Mammary epithelial cell (primary cell): ENCODE data around the gene TRMT6.

ENCODE experiments used
- CTCF ChIP-seq, 2 donors: IDR thresholded peaks in 1 of 2; conservative IDR thresholded peaks in 1 of 2; 2 replicates each; pipeline ENCODE4 v1.5.1; 2011 to 2012; ENCODE audit warnings: inconsistent platforms in 2 of 2, low read length in 2 of 2, mild to moderate bottlenecking in 2 of 2, control low read depth in 1 of 2, low read depth in 1 of 2; ENCODE audit not compliant: insufficient read depth in 1 of 2; ENCODE audit errors: extremely low read depth in 1 of 2
- EZH2 ChIP-seq: IDR thresholded peaks from 2 replicates; pipeline ENCODE4 v1.6.1; 2012; ENCODE audit warnings: low read length, inconsistent platforms, borderline replicate concordance

DNA sequence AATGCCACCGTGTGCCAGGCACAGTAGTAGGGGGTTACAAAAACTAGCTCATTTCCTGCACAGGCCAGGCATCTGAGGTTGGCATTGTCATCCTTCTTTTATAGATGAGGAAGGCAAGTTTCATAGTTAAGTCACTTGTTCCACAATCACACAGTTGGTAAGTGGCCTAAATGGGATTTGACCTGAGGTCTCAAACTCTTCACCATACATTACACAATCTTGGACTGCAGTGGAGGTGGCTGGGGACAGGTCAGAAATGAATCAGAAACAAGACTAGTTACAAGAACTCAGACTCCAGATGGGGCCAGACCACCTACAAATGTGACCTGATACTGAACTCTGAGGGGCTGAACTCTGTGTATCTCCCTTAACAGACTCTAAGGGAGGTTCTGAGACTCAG, 49.4 kb downstream of the TRMT6 start:
- no peak for TF ChIP-seq CTCF (conservative IDR thresholded peaks at IDR 0.05 in 1 of 2, IDR thresholded peaks at IDR 0.05 in 1 of 2; ENCODE audit: extremely low read depth in 1 of 2, insufficient read depth in 1 of 2, low read depth in 1 of 2, low read length in 2 of 2)
- no peak for TF ChIP-seq EZH2
